Islet precursor cell (in vitro differentiated cells): ENCODE data around the gene OPN4.
"Not testable (repeated sequence)": the region's sequence is repeated elsewhere in the genome, so short reads cannot be mapped to it uniquely, and the experiment has no call there.

ENCODE experiments used
- DNase-seq: peaks from one replicate; pipeline ENCODE4 v3.0.0-alpha.2; 2018

OPN4 gene, protein sequence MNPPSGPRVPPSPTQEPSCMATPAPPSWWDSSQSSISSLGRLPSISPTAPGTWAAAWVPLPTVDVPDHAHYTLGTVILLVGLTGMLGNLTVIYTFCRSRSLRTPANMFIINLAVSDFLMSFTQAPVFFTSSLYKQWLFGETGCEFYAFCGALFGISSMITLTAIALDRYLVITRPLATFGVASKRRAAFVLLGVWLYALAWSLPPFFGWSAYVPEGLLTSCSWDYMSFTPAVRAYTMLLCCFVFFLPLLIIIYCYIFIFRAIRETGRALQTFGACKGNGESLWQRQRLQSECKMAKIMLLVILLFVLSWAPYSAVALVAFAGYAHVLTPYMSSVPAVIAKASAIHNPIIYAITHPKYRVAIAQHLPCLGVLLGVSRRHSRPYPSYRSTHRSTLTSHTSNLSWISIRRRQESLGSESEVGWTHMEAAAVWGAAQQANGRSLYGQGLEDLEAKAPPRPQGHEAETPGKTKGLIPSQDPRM

DNA sequence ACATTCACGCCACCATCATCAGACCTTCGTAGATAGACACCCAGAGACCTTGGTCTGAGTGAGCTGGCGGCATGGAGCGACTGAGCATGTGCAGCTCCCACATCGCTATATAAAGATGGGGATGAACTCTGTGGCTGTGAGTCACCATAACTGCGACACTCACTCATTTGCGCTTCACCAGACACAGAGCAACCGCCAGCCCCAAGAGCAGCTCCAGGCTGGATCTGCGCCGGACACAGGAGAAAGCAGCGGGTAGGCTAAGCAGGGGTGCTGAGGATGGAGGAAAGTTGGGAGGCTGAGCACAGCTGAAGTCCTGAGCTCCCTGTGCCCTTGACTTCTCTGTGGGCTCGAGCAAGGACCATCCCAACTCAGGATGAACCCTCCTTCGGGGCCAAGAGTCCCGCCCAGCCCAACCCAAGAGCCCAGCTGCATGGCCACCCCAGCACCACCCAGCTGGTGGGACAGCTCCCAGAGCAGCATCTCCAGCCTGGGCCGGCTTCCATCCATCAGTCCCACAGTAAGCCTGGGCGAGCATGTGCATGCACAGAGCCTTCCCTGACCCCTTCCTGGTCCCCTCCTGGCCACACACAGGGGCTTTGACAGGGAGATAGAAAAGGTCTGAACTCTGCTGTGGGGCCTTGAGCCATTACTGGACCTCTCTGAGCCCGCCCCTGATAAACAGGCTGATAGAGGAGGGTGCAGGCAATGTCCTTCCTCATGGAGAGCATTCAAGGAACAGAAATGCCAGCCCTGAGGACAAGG lies at the start of gene OPN4:
Gene OPN4, plus strand, starts transcription at position 137 of the 762 bp plus-strand sequence. Its CDS starts 237 bp downstream, at position 374.
- peak; percentile 50 for DNase-seq

DNA sequence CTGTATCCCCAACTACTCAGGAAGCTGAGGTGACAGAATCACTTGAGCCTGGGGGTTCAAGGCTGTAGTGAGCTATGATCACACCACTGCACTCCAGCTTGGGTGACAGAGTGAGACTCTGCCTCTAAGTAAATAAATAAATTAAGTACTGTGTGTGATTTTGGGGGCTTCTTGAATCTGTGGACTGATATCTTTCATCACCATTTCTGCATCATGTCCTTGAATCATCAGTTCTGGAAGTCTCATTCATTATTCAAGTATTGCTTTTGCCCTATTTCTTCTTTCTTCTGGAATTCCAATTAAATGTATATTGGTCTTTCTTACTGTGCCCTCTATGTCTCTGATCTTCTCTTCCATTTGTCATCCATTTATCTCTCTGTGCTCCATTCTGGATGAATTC lies 46.7 kb upstream of the OPN4 start:
- DNase-seq, result no peak

DNA sequence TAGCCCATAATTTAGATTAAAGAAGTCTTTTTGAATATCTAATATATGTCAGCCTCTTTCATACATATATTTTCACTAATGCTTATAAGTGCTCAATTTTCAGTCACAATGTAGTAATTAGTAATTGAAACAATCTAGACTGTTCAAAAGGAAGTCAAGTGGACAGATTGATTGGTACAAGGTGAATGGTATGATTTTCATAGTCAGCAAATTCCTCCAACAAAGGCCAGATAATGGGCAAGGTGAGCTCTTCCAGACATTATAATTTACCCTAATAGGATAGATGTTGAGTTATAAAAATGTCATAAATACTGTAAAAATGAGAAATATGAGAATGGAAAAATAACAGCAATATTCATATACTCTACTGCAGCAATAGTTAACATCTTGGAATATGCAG lies 44.4 kb upstream of the OPN4 start:
- DNase-seq, result no peak

DNA sequence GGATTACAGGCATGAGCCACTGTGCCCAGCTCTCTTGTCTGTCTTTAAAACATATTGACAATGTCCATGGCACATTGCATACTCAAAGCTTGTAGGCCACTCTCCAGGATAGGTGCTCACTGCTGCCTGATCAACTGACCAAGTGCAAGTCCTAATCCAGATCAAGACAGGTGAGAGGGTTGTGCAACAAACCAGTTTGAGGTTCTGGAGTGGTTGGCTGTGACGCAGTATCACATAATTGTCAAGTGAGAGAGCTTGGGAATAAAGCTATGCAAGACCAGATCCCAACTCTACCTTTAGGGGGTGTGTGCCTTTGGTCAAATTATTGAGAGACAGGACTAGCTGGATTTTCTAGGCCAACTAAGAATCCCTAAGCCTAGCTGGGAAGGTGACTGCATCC lies 43.0 kb upstream of the OPN4 start:
- DNase-seq, result no peak

DNA sequence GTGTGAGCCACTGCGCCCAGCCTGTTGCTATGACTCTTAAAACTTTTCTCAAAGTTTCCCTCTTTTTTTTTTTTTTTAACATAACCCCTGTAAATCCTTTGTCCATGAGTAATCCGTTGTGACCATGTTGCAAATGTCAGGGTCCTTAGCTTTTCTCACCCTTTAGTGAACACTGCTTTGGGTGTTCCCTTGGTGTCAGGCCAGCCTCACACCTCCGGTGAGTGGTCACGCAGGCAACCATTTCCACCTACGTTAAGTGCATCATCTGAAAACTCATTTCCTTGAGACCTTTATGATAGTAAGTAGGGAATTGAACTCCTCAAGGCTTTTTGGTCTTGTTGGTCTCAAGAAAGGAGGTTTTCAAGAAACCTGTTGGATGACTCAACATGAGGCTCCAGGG lies 41.3 kb upstream of the OPN4 start:
- no peak for DNase-seq

DNA sequence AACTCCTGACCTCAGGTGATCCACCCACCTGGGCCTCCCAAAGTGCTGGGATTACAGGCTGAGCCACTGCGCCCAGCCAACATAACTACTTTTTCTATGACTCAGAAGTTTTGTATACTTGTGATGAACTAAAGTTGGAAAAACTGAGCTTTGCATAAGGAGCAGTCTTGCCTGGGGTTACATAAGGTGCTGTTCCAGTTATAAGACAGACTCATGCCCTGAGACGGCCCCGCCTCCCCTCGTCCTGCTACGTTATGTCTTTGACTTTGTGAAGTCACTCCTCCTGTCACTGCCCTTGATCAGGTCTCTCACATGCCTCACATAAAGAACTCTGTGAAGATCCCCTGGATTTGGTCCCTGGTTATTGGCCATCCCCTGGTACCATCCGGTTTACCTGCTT lies 40.4 kb upstream of the OPN4 start:
- no peak for DNase-seq

DNA sequence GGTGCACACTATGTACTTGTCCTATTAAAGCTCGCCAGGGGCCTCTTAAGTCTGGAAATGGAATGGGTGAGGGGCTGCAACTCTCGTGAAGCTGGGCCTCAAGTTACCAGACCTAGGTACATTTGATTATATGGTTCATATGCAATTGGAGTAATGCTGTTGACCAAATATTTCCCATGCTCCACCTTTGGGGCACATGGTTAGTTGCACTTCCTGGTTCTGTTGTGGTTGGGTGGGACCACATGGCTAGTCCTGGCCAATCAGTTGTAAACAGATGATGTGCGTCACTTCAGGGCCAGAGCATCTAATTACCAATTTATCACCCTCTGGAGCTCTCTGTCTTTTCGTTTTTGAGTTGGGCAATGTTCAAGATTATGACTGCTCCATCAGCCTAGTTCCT lies 39.5 kb upstream of the OPN4 start:
- DNase-seq, result no peak

DNA sequence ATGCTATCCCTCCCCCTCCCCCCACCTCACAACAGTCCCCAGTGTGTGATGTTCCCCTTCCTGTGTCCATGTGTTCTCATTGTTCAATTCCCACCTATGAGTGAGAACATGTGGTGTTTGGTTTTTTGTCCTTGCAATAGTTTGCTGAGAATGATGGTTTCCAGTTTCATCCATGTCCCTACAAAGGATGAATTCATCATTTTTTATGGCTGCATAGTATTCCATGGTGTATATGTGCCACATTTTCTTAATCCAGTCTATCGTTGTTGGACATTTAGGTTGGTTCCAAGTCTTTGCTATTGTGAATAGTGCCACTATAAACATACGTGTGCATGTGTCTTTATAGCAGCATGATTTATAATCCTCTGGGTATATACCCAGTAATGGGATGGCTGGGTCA lies 37.1 kb upstream of the OPN4 start:
- DNase-seq, result not testable (repeated sequence)

DNA sequence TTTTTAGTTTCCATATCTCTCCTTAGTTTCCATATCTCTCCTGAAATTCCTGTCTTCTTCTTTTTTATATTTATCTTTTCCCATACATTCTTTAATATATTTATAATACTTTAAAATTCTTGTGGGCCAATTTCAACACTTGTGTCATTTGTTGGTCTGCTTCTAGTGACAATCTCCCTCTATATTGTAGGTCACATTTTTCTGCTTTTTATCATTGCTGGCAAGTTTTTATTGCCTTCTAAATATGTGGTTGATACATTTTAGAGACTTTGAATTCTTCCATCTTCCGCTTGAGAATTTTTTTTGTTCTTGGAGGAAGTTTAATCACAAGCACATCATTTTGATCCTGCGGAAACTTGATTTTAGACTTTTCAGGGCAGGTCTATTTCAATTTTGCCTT lies 26.0 kb upstream of the OPN4 start:
- DNase-seq, result no peak

DNA sequence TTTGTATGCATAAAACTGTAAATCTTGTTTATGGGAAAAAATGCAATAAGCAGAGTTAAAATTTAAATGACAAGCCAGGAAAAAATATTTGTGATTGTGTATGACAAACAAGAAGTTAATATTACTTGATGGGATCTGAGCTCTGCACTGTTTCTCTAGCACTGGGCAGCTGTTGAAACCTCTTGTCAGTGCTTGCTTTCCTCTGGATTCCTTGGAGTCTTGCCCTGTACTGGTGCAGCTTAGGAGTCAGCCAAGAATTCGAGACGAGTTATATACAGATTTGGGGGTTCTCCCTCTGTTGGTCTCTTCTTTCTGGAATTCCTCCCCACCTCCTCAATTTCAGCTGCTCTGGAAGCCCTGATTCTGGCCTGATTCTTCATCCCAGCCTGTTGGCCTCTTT lies 24.3 kb upstream of the OPN4 start:
- no peak for DNase-seq

DNA sequence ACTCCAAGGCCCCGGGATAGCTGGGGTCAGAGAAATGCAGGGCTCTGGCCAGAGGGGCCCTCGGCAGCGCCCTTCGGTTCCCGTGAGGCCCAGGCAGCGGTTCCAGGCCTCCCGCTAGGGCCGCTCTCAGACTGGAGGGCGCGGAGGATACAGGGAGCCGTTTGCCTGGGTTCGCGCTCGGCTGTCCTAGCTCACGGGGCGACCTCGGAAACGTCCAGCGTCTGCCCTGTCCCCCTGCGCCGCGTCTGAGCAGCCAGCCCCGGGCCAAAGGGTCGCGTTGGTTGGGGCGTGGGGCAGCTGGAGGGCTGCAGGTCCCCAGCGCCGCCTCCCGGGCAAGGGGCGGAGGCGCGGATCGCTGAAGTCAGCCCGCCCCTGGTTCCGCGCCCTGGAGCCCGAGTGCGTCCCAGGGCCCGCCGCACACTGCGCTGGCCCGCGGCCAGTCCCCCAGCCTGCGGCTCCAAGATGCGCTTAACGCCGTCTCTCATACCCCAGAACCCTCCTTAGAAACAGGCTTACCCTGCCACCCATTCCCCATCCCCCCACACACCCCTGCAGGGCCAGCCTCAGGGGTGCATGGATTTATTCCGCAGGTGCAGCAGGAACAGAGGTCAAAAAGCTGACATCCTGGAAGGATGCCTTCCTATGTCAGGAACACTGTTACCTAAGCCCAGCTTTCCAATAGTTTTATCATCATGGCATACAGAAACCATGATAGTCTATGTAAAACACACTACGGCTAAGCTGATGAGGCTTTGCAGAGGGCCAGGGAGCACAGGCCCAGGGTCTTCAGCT lies 22.1 kb upstream of the OPN4 start:
- peak; percentile 83 for DNase-seq

DNA sequence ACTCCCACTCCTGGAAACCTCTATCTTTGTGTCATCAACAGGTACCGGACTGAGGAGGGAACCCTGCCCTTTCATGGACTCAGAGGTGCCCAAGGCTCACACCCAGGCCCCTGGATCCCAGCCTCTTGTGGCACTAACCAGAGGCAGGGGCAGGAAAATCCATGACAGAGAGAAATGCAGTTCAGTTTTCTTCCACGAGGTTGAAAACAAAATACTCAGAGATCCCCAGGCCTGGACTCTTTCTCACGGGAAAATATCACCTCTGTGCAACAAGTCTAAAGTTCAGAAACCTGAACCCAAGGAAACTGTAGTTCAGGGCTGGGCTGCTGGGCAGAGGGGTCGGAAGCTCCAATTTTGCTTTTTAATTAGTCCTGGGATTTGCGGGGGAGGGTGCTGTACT lies 21.4 kb upstream of the OPN4 start:
- peak; percentile 39 for DNase-seq

DNA sequence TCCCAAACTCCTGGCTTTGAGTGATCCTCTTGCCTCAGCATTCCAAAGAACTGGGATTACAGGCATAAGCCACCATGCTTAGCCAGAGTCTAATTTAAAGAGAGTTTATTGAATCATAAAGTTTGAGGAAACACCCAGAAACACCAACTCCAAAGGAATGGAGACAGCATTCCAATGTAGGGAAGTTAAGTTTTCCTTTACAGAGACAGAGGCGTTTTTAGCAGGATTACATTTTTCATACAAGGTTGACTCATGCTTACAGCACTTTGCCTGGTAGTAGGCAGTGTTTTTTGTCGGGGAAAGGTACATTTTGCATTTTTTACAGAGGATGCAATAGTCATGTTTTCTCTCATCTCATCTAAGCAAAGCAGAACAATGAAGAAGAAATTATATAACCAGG lies 18.9 kb upstream of the OPN4 start:
- DNase-seq, result peak; percentile 22

DNA sequence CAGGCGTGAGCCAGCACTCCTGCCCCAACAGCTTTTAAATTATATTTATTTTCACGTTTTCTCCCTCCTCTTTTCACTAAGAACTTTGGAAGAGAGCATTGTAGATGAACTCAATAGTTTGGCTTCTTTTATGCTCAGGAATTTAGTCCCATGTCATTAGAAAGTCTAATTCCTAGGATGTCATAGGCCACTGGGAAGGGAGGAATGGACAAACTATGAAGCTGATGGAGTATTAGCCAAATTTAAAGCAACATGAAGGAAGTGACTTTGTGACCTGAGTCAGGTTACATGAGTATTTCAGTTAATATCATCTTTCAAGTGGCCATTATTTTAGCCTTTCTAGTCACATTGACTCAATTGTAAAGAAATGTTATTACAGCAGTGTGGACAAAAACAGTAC lies 18.0 kb upstream of the OPN4 start:
- DNase-seq, result no peak

DNA sequence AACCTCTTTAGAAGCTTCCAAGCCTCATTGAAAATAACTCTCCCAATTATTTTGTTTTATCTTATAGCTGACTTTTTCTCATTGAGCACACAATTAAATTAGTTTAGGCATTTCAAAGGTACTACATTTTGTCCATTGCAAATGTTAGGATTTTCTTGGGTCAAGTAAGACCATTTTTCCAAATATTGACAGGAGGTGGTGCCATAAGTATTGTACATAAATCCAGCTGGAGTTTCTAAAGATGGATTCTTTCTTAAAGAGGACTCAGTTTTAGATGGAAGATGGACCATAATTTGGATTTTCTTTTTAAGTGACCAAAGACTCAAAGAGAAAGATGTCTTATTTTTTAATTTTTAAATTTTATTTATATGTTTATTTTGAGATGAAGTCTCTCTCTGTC lies 12.3 kb upstream of the OPN4 start:
- DNase-seq, result no peak

DNA sequence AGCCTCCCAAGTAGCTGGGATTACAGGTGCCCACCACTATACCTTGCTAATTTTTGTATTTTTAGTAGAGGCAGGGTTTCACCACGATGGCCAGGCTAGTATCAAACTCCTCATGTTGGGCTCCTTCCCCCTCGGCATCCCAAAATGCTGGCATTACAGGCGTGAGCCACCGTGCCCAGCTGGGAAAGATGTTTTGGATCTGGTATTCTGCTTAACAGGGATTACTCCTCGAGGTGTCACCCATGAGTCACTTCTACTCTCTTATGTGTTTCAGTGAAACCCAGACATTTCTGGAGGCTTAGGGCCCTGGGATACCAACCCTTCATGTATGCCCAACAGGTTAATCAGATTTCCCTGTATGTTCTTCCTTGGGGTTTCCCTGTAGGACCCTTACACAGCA lies 11.8 kb upstream of the OPN4 start:
- peak; percentile 50 for DNase-seq

DNA sequence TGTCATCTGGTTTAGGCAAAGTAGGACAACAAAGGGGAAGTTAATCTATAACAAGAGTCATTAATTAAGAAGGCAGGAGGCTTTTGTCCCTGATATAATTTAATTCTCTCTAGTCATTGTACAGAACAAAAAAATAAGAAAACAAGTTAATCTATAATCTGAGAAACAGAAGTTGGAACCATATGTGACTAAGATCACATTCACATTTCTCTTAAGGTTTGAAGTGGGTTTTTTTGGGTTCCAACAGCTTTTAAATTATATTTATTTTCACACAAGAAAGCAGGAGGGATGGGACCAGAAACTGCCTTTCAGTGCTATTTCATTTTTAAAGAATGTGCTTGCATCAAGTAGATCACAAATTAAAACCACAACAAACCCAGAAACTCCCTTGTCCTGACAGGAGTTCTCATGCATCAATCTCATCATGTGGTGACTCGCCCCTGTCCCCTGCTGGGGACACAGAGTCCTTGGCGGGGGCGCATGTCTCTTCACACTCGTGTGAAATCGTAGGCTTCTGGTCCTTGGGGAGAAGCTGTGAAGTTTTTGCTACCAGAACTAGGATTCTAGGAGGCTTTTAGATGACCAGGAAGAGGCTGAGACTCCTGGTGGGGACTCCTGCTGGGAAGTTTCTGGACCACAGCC lies 10.1 kb upstream of the OPN4 start:
- DNase-seq, result peak; percentile 57

DNA sequence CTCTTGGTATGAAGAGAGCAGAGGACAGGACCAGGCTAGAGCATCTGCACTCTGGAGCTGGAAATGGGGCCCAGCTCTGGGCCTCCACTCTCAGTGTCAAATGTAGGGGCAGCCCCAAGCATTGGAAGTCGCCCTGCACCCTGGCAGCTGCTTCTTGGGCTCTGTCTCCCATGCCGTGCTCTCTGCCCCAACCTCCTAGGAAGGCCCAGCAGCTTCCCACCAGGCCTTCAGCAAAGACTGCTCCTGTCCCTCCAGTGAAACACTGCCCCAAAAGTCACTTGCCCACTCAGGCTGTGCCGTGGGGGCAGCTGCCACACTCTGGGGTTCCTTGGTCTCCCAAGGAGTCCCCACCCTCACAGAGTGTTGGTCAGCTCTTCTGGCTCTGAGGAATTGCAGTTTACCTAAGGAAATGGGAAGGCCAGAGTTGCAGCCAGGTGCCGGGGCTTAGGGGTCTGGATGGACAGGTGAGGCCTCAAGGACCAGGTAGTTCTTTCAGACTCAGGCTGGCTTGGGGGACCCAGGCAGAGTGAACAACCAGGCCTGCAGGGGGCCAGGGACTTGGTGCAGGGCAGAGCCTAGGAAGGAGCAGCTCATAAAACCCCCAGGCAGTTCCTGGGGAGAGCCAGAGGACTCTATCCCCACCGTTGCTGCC lies 9.4 kb upstream of the OPN4 start:
- peak; percentile 41 for DNase-seq

DNA sequence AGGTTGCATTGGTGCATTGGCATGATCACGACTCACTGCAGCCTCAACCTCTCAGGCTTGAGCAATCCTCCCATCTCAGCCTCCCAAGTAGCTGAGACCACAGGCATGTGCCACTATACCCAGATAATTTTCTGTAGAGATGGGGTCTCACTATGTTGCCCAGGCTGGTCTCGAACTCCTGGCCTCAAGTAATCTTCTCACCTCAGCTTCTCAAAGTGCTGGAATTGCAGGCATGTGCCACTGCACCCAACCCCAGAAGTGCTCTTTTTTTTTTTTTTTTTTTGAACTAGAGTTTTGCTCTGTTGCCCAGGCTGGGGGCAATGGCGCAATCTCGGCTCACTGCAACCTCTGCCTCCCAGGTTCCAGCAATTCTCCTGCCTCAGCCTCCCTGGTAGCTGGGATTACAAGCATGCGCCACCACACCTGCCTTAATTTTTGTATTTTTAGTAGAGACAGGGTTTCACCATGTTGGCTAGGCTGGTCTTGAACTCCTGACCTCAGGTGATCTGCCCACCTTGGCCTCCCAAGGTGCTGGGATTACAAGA lies 8.7 kb upstream of the OPN4 start:
- DNase-seq, result peak; percentile 20

DNA sequence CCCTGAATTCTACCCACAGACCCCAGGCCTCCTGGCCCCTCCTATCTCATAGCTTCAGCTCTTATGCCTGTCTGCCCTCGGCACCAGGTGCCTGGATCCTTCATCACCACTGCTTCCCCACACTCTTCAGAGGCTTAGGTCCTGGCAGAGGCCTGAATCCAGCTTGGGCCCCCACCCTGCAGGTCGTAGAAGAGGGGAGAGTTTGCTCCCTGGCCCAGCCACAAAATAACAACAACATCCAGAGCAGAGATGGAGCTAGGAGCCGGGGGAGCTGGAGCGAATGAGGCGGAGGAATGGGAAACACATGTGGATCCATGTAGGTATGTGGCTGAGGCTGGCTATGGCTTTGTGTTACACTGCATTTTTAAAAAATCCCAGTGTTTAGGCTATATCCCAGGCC lies 7.8 kb upstream of the OPN4 start:
- DNase-seq, result peak; percentile 38

DNA sequence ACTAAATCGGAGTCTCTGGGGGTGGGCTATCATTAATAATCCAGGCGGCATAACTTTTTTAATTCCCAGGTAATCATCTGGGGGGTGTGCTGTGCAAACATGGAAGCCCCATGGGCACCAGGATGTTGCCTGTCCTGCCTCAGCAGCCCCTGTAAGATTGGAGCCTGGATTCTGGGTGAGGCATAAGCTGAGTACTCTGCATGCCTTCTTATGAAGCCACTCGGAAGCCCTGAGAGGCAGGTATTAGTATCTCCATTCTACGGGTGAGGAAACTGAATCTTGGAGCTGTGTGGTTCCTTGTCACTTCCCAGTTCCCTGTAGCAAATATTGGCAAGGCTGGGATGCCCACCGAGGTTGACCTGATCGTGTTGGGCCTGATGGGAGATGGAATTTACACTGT lies 7.4 kb upstream of the OPN4 start:
- DNase-seq, result peak; percentile 30
